Vagina (tissue), 2 donors: ENCODE measurements around the gene PSTPIP2.

Experiments used
- POLR2A ChIP-seq, 2 donors: fragments of 450-650 bp; IDR thresholded peaks; one replicate each; pipeline ENCODE4 v1.6.1; 2017; ENCODE audit warnings: antibody characterized with exemption in 2 of 2, mild to moderate bottlenecking in 2 of 2, moderate library complexity in 2 of 2
- POLR2AphosphoS5 ChIP-seq, 2 donors: sonication (generic); formaldehyde crosslinking; IDR thresholded peaks; one replicate each; pipeline ENCODE4 v1.9.0; 2017; ENCODE audit warnings: antibody characterized with exemption in 2 of 2, mild to moderate bottlenecking in 2 of 2, low read depth in 1 of 2; ENCODE audit not compliant: insufficient read depth in 1 of 2
- TF ChIP-seq, protein P1 (sequence below), 3 experiments: fragments of 450-650 bp in 2 of 3; fragments of 200-600 bp in 1 of 3; sonication (generic) in 1 of 3; IDR thresholded peaks; one replicate each; pipeline ENCODE4 v1.5.1; 2017 to 2019; ENCODE audit warnings: antibody characterized with exemption in 3 of 3, mild to moderate bottlenecking in 2 of 3, moderate library complexity in 2 of 3

DNA sequence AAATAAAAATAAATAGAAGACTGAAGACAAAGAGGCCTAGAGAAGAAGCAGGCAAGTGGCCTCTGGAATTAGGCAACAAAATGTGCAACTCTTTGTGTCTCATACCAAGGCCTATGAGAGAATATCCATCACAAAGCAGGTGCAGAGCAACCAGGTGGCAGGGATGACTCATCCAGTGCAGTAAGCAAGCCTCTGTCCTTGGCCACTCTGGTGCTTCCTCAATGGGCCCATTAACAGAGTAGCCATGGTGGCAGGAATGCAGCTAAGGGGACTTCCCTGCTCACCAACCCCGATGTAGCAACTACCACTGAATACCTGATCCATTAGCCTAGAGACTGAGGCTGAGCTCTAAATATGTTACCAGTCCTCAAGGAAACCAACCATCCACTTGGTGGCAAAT is 94.0 kb downstream of the PSTPIP2 start:
- TF ChIP-seq, protein P1, sequence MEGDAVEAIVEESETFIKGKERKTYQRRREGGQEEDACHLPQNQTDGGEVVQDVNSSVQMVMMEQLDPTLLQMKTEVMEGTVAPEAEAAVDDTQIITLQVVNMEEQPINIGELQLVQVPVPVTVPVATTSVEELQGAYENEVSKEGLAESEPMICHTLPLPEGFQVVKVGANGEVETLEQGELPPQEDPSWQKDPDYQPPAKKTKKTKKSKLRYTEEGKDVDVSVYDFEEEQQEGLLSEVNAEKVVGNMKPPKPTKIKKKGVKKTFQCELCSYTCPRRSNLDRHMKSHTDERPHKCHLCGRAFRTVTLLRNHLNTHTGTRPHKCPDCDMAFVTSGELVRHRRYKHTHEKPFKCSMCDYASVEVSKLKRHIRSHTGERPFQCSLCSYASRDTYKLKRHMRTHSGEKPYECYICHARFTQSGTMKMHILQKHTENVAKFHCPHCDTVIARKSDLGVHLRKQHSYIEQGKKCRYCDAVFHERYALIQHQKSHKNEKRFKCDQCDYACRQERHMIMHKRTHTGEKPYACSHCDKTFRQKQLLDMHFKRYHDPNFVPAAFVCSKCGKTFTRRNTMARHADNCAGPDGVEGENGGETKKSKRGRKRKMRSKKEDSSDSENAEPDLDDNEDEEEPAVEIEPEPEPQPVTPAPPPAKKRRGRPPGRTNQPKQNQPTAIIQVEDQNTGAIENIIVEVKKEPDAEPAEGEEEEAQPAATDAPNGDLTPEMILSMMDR (IDR thresholded peaks at IDR 0.05), result no peak
- no peak for TF ChIP-seq POLR2A (IDR thresholded peaks at IDR 0.05)
- no peak for TF ChIP-seq POLR2AphosphoS5 (IDR thresholded peaks at IDR 0.05; ENCODE audit: insufficient read depth in 1 of 2, low read depth in 1 of 2)
